GM15510 (cell line): ENCODE data around the gene ZC3HAV1.

Experiments
- POLR2A ChIP-seq: IDR thresholded peaks from 3 replicates; pipeline ENCODE4 v1.6.1; 2011; ENCODE audit warnings: borderline replicate concordance; ENCODE audit not compliant: insufficient read length; ENCODE audit errors: extremely low read depth

Gene ZC3HAV1

DNA sequence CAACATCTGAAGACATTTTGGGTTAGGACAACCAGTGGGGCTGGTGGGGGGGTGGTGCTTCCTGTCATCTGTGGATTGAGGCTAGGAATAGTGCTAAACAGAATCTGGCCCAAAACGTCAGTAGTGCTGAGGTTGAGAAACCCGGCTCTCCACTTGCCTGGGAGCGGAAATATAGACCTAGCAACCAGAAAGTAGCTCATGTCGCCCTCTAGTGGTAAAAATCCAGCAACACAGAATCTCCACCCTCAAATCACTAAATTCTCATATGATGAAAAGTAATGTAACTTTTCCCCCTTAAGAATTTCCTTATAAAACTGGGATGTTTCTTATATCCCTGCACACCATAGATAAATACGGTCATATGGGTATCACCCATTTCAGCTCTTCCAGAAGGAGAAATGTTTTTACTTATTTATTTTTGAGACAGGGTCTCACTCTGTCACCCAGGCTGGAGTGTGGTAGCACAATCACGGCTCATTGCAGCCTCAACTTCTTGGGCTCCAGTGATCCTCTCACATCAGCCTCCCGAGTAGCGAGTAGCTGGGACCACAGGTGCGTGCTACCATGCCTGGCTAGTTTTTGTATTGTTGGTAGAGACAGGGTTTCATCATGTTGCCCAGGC, 34.4 kb downstream of the ZC3HAV1 start:
- TF ChIP-seq POLR2A: no peak

DNA sequence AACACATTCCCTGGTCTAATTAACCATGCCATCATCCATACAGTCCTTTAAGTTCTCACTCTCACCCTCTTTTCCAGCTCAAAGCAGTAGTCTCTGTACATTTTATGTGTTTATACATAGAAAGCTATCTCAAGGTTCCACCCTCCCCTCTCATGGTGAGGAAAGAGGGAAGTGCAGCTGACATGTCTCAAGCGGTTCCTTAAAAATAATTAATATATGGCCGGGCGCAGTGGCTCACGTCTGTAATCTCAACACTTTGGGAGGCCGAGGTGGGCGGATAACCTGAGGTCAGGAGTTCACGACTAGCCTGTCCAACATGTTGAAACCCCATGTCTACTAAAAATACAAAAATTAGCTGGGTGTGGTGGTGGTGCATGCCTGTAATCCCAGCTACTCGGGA, 36.7 kb downstream of the ZC3HAV1 start:
- TF ChIP-seq POLR2A: no peak

DNA sequence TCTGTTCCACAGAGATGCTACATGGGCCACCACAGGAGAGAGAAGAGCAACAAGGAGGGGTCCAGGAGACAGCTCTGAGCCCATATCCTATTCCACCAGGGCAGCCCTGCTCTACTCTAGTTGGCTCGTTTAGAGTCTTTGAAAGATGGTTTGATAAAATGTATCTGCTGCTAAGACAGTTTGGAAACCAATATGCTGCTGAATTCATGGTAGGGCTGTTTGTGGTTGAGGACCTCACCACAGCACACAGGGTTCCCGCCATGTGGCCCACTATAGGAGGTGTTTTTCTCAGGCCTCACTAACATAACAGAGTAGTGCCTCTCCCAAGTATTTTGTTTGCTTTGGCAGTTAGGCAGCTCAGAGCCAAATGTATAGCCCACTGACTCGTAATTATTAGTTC, 37.8 kb downstream of the ZC3HAV1 start:
- TF ChIP-seq POLR2A: no peak

DNA sequence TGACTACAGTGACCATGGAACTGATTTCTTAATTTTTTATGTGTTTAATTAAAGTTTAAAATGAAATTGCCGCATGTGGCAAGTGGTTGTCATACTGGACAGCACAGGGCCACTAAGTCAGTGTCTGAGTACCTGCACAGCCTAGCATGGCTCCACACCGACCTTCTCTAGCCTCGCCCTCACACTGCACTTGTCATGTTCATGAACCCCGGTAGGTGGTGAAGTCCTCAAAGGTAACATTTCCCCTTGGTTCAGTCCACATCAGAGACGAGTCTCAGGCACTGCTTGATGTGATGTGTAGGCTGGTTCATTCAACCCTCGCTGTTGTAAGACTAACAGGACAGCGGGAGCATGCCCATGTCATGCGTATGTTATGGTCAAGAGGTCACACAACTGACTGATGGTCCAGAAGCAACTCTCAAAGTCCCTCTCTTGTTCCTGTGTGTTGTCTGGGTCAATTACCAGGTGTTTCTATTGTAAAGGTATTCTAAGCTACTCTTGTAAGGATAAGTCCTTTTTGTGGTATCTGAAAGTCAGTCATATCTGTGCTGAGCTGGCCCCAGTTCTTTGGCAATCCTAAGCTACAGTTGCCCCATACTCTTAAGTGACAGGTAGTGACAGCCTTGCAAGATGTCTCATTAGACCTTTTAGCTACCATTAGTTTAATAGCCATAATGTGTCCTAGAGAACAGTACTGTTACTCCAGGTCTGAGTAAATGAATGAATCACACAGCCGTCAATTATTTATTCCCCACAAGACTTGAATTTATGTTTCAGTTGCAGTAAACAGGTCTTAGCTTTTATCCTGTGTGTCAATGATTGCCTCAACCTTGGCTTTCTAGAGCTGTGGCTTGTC, 40.7 kb downstream of the ZC3HAV1 start:
- no peak for TF ChIP-seq POLR2A

DNA sequence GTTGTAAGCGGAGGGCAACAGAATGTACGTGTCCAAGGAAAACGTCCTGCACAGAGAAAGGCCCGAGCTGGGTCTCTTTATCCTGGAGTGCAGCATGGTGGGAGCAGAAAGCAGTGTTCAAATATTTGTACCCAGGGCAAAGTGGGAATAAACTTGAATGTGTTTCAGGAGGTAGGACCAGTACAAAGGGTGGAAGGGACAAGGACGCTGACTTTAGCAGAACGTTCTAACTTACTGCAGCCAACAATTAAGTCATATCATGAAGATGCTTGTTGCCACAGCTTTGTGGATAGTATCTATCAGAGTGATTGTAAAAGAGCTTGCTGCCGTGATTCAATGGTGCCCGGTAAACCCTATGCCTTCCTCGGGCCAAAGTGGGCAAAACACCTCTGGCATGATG, 43.2 kb downstream of the ZC3HAV1 start:
- no peak for TF ChIP-seq POLR2A

DNA sequence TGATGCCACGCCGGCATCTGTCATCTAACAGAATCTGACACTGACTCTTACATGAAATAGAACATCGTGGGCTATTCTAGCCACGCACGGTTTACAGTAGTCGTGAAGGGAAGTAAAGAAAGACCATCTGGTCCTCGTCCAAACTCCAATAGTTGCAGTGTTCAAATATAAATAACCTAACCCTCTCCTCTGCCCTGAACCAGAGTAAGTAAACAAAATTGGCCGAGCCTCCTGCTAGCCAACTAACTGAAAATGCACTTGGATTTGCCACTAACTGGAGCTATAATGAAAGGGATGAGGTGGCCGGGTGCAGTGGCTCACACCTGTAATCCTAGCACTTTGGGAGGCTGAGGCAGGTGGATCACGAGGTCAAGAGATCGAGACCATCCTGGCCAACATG, 44.2 kb downstream of the ZC3HAV1 start:
- no peak for TF ChIP-seq POLR2A

DNA sequence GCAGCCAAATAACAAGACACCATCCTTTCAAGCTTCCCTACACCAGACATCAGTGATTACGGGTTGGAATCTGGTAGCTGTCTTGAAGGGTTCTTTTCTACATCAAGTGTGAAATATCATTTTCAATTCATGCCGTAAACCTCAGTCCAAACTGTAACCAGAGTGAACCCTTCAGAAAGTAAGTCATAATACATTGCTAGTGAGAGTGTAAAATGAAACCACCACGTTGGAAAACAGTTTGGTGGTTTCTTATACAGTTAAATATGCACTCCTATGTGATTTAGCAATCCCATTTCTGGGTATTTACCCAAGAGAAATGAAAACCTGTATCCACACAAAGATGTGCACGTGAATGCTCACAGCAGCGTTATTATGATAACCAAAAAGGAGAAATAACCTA, 48.1 kb downstream of the ZC3HAV1 start:
- TF ChIP-seq POLR2A: no peak

DNA sequence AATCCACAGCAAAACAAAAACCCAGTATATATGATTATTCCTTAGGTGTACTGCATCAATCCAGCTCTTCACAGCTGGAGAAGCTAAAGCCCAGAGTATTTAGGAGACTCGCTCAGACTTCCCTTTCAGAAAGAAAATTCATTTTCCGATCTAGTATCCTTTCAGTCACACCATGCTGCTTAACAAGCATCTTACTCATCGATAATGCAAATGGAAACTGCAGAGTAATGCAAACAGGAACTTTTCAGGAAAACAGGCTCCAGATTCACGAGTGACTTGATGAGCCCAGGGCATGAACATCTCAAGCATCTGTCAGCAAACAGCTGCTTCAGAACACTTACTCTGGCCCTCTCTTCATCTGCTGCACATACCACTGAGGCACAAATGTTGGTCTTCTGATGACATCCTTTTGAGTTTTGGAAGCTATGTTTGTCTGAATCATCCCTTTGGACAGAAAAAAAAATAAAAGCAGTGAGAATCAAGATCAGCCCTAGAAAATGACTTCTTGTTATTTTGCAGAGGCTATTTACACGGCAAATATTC, 48.8 kb downstream of the ZC3HAV1 start:
- TF ChIP-seq POLR2A: no peak

DNA sequence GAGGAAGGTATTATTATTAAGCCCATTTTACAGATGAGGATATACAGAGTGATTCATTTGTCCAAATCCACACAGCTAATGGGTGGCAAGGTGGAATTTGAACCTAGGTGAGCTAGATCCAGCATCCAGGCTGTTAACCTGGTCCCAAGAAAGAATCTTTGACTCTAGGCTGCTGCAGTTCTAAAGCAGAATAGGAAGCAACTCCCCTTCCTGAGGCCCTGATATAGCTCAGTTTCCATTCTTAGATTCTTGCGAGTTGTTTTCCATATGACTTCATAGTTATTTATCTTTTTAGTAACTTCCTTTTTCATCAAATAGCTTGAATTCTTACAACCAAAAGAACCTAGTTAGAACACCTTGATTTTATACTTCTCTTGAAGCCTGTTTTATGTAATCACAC, 49.6 kb downstream of the ZC3HAV1 start:
- no peak for TF ChIP-seq POLR2A

DNA sequence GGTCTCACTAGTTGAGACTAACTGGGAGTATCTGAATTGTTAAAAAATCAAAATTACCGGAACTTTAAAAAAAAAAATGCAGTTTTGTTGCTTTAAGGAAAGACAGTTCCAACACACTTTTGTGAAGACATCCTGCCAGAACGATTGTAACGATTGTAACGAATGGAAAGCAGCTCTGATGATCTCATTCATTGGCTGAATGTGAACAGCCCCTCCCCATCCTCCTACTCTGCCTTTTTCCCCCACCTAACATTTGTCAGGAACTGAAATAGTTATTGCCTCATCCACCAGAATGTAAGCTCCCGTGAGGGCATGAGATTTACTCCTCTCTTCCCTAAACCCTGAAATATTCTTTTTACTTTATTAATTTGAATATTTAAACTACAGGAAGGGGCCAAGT, 50.6 kb downstream of the ZC3HAV1 start:
- TF ChIP-seq POLR2A: no peak

DNA sequence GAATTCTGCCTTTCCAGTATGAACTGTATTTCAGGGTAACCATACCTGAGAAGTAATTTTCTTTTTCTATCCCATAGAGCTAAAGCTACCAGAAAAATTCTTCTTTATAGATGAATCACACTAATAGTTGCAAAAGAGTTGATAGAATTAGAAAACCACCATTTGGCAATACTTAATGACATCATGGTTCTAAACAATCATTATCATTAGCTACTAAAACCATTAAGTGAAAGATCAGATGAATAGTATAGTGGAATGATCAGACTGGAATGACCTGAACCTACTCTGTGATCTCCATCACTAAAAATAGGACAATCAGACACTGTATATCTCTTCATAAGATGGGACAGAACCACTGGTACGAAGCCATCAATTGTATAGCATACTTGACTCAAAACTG, 53.8 kb downstream of the ZC3HAV1 start:
- TF ChIP-seq POLR2A: no peak

DNA sequence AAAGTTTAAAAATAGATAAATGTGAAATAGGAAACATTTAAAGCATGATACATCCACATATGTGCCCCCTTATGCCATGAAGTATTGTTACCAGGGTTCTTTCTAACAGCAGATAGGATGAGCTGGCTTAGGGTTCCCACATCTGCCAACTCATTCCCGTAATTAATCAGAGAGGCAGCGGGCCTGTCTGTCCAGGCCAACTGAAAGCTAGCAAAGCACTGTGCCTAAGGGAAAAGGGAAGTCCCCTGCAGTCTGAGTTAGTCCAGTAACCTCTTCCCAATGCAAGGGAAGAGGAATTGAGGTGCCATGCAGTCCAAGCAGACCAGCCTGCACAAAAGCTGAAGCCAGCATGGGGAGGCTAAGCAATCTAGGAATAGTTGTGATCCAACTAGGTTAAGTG, 55.4 kb downstream of the ZC3HAV1 start:
- TF ChIP-seq POLR2A: no peak

DNA sequence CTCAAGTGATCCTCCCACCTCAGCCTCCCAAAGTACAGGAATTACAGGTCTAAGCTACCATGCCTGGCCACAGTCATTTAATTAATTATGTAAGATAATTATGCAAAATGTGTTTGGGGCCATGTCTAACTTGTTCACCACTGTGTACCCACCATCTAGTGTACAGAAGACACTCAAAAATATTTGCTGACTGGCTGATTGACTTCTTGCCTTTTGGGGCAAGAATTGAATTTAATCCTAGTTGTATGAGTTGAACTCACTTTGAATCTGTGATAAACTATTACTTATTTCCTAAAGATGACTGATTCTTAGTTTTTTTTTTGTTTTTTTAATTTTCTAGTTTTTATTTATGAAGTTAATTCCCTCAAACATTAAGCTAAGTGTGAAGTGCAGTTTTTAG, 57.9 kb downstream of the ZC3HAV1 start:
- no peak for TF ChIP-seq POLR2A

DNA sequence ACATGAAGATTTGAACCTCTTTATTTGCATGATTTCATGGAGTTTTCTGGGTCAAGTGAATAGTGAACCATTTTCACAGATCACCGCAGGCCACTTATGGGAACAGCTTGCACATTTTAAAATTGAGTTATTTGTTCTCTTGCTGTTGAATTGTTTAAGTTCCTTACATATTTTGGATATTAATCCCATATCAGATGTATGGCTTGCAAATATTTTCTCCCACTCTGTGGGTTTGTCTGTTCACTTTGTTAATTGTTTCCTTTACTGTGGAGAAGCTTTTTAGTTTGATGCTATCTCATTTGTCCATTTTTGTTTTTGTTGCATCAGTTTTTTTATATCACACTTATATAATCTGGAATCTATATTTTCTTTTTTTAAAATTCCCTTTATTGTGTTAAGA, 59.6 kb downstream of the ZC3HAV1 start:
- TF ChIP-seq POLR2A: no peak

DNA sequence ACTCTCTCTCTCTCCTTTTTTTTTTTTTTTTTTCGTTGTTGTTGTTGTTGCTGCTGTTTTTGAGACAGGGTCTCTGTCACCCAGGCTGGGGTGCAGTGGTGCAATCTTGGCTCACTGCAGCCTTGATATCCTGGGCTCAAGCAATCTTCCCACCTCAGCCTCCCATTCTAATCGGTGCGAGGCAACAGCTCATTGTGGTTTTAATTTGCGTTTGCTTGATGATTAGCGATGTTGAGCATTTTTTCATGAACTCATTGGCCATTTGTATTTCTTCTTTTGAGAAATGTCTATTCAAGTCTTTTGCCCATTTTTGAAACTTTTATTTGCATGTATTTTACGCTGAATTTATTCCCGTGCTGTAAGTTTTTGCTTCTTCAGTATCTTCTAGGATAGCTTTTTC, 60.4 kb downstream of the ZC3HAV1 start:
- no peak for TF ChIP-seq POLR2A

DNA sequence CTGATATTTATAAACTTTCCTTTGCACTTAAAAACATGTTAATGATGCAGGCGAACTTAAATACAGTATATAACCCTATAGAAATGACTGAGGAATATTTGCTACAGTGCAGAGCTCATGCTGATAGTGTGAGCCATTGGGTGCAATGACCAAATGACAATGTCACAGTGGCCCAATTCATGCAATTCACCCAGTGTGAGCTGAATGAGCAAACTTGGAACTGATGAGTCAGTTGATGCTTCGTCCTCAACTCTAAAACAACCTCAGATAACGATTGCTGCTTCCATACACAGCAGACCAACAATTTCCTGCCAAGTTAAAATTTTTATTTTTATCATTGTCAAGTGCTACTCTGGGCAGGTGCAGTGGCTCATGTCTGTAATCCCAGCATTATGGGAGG, 61.5 kb downstream of the ZC3HAV1 start:
- no peak for TF ChIP-seq POLR2A
